Stimulated activated CD8-positive, alpha-beta memory T cell treated with anti-CD3 and anti-CD28 coated beads, Interleukin-4, amount 100 ng/mL, for 48 hours (primary cell): ENCODE measurements around the gene ACOX2.

Source experiments
- DNase-seq: peaks from one replicate; pipeline ENCODE4 v3.0.0-alpha.2; 2020

Gene ACOX2

GRCh38 chr3:58566398-58567250 is 29.6 kb upstream of the ACOX2 start:
- DNase-seq = no peak

- no peak for DNase-seq
Measured at GRCh38 chr3:58565621-58566397, 28.8 kb upstream of the ACOX2 start.

GRCh38 chr3:58564456-58565160 is 27.6 kb upstream of the ACOX2 start:
- DNase-seq = no peak

DNA sequence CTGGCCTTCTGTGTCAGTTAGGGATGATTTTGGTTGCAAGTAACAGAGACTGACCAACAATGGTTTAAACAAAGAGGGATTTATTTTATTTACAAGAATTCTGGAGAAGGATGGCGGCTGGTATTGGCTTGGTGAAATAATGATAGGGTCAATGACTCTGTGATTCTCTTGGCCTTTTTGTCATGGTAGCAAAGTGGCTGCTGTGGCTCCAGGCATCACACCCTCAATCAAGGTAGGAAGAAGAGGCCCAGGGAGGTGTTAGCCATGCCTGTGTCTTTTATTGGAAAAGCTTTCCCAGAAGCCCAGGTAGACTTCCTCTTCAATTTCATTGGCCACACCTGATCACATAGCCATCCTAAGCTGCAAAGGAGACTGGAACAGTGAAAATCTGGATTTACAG is 27.1 kb upstream of the ACOX2 start:
- DNase-seq = no peak

DNA sequence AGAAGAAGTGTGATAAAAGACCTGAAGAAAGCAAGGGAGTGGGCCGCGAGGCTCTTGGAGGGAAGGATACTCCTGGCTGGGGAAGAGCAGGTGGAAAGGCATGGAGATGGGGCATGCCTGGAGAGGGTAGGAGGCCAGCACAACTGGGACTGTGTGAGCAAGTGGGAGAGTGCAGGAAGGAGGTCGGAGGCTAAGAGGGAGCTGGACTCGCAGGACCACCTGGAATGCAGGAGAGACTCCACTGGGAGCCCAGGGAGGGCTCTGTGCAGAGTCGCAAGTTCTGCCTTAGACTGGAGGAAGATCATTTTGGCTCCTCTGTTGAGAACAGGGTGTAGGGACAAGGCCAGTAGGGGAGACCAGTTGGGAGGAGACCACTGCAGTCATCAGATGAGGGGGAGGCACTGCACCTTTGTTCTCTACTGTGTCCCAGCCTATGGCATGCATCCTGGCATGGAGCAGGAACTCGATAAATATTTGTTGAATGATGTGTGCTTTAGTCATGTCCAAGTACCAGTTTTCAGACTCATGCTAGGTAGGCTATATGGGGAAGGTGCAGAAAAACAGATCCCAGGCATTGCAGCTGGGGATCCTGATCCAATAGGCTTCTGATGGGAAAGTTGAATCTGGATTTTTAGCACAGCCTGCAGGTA is 26.5 kb upstream of the ACOX2 start:
- no peak for DNase-seq

DNA sequence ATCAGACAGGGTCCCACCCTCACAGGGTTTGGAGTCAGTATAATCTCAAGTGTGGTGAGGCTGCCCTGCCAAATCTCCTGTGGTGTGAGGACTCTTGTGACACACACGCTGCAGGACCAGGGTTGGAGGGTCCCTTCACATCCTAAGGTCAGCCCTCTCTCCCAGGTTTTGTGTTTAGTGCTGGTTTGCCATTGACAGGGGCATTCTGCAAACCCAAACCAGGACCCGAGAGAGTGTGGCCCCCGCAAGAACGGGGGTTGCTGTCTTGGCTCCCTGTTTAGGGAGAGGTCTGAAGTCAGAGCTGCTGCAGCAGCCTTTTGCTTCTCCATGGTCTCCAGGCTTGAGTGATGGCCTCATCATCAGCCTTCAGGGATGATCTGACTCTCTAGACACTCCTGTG is 25.5 kb upstream of the ACOX2 start:
- no peak for DNase-seq

DNA sequence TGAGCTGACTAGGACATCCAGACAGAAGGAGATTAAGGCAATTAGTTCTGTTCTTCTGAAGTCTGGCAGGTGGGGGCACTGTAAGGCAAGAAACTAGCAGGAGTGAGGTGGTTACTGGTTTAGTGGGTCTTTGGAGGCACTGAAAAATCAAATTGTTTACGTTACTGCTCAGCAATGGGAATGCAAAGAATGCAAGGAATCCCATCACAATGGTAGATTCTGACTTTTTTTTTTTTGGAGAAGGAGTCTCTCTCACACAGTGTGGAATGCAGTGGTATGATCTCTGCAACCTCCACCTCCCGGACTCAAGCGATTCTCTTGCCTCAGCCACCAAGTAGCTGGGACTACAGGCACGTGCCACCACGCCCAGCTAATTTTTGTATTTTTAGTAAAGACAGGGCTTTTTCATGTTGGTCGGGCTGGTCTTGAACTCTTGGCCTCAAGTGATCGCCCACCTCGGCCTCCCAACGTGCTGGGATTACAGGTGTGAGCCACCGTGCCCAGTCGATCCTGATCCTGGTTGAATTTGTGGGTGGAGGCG is 23.9 kb upstream of the ACOX2 start:
- DNase-seq = no peak

GRCh38 chr3:58559586-58559985 is 22.6 kb upstream of the ACOX2 start:
- no peak for DNase-seq

GRCh38 chr3:58557491-58557890 is 20.5 kb upstream of the ACOX2 start:
- no peak for DNase-seq

GRCh38 chr3:58556761-58557221 is 19.8 kb upstream of the ACOX2 start:
- DNase-seq = no peak

- DNase-seq = no peak
Measured at GRCh38 chr3:58556001-58556400, 19.0 kb upstream of the ACOX2 start.

GRCh38 chr3:58555203-58555602 is 18.2 kb upstream of the ACOX2 start:
- DNase-seq = no peak

- DNase-seq = no peak
Measured at GRCh38 chr3:58553003-58553402, 16.0 kb upstream of the ACOX2 start.

- DNase-seq = no peak
Measured at GRCh38 chr3:58551636-58552180, 14.7 kb upstream of the ACOX2 start.

- no peak for DNase-seq
Measured at GRCh38 chr3:58544541-58544940, 7.6 kb upstream of the ACOX2 start.

GRCh38 chr3:58540176-58540858 is 3.3 kb upstream of the ACOX2 start:
- DNase-seq = no peak

GRCh38 chr3:58539626-58540025 is 2.6 kb upstream of the ACOX2 start:
- DNase-seq = no peak

GRCh38 chr3:58537412-58538301 is 667 bp upstream of the ACOX2 start:
- DNase-seq = no peak

DNA sequence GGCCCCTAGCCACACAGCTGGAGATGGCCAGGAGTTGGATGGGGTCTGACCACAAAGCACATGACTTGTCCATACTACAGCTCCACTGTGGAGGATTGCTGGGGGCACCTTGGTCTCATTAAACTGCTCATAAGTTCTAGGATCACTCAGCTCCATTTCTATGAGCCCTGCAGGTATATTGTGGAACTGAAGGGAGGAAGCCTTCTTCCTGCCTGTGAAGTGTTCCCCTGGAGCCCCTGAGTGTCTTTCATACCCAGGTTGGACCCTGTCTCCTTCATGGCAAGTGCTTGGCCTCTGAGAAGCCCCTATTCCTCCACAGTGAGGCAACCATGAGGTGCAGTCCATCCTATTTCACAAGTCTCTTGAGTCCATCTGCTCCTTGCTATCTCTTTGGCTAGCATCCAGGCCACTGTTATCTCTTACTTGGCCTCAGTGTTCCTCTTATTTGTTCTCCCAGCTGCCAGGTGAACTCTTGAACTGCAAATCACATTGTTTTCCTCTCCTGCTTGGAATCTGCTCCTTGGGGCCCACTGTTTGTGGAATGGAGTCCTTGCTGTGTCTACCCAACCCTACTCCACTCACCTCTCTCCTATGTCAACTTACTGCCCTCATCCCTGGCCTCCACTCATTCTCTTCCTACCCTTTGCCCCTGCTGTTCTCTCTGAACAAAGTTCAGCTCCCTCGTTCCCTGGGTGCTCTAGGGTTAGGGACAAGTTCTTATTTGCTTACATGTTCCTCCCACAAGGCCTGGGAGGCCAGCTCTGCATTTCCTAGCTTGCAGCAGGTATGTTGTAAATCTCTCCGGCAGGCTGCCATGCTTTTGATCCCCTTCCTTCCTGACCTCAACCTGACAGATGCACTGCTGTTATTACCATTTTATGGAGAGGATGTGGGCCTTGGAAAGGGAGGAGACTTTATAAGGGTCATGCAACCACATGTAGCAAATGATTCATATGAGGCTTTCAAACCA is 1.2 kb downstream of the ACOX2 start:
- DNase-seq = no peak
